AG08396 (cell line): ENCODE measurements around the gene TRMT112.

Source experiments
- DNase-seq: peaks from one replicate; pipeline ENCODE4 v3.0.0; 2012; ENCODE audit warnings: low spot score, mixed read lengths

Gene TRMT112

DNA sequence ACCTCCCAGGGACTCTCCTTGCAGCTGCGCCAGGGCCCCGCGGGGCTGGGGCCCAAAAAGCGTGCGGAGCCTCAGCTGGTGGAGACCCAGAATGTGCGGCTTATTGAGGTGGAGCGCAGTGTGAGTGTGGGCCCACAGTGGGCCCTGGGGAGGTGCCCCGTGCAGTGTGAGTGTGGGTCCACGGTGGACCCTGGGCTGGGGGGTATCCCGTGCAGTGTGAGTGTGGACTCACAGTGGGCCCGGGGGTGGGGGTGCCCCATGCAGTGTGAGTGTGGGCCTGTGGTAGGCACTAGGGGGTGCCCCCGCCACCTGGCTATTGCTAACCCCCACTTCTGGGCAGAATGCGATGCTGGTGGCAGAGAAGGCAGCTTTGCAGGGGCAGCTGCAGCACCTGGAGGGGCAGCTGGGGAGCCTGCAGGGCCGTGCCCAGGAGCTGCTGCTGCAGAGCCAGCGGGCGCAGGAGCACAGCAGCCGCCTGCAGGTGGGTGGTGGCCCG lies 33.8 kb upstream of the TRMT112 start:
- no peak for DNase-seq

DNA sequence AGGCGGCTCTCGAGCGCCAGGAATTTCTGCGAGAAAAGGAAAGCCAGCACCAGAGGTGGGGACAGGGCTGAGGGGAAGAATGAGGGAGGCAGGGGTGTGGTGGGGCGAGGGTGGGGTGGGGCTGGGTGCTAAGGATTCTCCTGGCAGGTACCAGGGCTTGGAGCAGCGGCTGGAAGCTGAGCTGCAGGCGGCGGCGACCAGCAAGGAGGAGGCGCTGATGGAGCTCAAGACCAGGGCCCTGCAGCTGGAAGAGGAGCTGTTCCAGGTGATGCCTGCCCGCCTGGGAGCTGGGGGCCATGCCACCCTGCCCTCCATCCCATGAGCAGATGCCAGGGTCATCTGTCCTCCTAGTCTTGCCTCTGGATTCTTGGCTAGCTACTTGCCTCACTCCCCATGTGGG lies 32.0 kb upstream of the TRMT112 start:
- DNase-seq = no peak

DNA sequence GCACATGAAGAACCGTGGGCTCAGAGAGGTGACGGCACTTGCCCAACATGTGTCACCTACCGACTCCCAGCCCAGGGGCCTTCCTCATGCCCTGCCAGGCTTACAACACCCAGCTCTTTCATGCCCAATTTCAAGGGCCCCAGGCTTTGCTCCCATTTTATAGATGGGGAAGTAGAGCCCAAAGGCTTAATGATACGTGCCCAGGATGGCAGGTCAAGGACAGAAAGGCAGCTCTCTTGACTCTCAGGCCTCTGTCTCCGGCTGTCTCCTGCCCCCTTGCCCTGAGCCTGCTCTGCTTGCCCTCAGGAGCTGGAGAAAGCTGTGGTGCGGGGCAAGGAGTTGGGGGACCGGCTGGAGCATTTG lies 31.6 kb upstream of the TRMT112 start:
- DNase-seq = no peak

DNA sequence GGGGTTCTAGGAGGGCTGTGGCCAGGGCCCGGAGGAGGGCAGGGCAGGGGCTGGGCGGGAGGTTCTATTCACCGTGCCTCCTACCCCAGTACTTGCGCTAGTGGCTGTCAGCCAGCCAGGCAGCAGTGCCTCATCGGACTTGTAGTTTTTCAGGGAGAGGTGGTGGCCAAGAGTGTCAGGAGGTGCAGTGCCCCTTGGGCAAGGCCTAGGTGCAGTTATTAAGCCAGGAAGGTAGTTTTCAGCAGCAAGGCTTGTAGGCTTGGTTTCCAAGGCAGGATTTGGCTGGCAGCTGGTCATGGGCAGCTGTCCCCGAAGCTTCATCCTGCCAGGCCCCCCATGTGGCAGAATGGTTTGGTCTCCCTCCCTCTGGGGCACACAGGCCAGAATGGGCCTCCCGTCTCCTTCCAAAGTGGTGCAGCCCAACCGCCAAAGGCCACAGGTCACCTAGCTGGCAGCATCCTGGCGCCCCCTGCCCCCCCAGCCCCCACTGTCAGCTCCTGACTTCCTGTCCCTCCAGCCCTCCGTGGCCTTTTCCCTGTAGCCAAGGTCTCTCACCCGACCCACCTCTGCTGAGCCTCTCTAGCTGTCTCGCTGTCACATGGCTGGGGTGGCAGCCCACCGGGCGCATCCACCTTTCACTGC lies 31.1 kb upstream of the TRMT112 start:
- no peak for DNase-seq

DNA sequence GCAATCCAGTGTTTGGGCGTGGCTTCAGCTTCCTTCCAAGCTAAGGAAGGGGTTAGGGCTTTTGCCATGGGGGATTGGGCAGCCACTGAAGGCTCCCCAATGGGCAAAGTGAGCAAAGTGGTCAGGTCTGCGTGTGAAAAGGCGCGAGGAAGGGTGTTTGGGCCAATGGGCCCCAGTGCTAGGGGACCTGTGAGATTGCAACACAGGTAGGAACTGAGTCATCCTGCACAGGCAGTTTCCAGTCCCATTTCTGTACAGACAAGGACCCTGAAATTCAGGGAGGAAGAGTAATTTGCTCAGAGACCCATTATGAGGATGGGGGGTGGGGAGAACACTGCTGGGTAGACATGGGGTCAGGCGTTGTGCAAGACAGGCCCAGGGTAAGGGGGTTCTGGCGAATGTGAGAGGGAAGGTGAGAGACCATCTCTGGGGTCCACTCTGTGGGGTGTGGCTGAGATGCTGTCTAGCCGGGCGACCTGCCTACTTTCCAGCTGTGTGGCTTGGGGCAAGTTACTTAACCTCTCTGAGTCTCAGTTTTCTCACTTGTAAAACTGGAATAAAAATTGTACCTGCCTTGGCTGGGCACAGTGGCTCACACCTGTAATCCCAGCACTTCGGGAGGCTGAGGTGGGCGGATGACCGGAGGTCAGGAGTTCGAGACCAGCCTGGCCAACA lies 30.0 kb upstream of the TRMT112 start:
- no peak for DNase-seq

DNA sequence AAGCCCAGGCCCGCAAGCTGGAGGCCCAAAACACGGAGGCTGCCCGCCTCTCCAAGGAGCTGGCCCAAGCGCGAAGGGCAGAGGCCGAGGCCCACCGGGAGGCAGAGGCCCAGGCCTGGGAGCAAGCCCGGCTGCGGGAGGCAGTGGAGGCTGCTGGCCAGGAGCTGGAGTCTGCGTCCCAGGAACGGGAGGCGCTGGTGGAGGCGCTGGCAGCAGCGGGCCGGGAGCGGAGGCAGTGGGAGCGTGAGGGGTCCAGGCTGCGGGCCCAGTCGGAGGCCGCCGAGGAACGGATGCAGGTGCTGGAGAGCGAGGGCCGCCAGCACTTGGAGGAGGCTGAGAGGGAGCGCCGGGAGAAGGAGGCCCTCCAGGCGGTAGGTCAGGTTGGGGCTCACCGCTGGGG lies 27.4 kb upstream of the TRMT112 start:
- DNase-seq = no peak

DNA sequence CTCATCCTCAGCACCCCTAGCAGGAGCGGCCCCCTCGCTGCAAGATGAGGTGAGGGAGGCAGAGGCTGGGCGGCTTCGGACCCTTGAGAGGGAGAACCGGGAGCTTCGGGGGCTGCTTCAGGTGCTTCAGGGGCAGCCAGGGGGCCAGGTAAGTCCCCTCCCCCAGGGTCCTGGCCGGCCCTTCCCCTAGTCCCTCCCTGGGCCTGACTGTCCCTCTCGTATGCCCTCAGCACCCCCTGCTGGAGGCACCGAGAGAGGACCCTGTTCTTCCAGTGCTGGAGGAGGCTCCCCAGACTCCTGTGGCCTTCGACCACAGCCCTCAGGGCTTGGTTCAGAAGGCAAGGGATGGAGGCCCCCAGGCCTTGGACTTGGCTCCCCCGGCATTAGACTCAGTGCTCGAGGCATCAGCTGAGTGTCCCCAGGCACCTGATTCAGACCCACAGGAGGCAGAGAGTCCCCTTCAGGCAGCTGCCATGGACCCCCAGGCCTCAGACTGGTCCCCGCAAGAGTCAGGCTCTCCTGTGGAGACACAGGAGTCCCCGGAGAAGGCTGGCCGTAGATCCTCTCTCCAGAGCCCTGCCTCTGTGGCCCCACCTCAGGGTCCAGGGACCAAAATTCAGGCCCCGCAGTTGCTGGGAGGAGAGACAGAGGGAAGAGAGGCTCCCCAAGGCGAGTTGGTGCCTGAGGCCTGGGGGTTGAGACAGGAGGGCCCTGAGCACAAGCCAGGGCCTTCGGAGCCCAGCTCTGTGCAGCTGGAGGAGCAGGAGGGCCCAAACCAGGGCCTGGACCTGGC lies 26.6 kb upstream of the TRMT112 start:
- DNase-seq = no peak

DNA sequence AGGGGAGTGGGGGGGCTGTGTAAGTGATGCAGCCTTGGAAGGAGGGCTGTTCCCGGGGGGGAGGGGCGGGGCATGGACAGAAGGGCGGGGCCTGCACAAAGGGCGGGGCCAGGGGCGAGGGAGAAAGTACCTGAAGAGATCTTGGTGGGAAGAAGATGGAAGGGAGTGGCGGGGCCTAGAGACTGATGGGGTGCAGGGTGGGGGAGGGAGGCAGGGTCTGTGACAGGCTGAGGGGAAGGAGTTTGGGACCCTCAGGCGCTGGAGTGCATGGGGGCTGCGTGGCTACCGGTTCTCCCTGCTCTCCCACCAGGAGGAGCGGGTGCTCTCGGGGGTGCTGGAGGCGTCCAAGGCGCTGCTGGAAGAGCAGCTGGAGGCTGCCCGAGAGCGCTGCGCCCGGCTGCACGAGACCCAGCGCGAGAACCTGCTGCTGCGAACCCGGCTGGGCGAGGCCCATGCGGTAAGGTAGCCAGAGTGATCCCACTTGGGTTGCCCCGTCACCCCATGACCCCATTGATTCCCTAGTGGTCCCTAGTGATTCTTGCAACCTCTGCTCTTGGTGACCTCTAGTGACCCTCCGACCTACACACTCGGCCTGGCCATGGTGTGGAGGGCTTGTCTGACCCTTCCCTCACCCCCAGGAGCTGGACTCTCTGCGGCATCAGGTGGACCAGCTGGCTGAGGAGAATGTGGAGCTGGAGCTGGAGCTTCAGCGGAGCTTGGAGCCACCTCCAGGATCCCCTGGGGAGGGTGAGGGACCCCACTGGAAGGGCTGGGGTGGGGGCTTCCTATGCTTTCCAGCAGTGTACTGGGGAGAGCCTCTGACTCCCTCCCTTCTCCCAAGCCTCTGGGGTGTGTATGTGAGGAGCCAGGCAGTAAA lies 25.7 kb upstream of the TRMT112 start:
- DNase-seq = no peak

DNA sequence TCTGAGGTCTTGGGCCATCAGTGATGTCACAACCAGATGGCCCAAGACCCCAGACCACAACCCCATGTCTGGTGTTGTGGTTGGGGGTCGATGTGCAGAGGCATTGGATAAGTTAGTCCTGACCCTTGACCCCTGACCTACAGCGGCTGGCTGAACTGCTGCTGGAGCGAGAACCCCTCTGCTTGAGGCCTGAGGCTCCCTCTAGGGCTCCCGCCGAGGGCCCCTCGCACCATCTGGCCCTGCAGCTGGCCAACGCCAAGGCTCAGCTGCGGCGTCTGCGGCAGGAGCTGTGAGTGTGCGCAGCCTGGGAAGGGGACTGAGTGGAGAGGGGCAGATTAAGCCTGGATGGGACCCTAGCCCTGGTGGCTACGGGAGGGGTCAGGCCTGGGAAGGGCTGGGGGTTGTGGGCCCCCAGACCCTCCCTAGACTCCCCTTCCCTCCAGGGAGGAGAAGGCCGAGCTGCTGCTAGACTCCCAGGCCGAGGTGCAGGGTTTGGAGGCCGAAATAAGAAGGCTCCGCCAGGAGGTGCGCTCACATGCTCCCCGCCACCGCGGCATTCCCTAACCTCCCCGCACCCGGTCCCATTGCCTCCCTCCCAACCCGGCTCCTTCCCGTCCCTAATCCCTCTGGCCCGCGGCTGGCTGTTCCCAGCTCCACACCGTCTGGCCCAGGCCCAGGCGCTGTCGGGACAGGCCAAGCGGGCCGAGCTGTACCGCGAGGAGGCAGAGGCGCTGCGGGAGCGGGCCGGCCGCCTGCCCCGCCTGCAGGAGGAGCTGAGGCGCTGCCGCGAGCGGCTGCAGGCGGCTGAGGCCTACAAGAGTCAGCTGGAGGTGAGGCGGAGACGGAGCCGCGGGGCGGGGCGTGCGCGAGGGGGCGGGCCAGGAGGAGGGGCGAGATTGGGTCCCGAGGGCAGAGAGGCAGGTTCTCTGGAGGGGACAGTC lies 24.8 kb upstream of the TRMT112 start:
- DNase-seq = peak; percentile 97

DNA sequence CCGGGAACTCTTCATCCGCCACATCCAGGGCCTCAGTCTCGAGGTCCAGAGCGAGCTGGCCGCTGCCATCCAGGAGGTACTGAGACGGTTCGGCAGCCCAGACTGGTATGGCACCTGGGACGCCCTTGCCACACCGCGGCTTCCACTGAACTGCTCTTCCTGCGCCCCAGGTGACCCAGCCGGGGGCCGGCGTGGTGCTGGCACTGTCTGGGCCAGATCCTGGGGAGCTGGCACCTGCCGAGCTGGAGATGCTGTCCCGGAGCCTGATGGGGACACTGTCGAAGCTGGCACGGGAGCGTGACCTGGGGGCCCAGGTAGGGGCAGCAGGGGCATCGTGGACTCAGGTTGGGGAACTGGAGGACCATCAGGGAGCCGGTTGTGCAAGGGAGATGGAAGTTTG lies 24.1 kb upstream of the TRMT112 start:
- no peak for DNase-seq

DNA sequence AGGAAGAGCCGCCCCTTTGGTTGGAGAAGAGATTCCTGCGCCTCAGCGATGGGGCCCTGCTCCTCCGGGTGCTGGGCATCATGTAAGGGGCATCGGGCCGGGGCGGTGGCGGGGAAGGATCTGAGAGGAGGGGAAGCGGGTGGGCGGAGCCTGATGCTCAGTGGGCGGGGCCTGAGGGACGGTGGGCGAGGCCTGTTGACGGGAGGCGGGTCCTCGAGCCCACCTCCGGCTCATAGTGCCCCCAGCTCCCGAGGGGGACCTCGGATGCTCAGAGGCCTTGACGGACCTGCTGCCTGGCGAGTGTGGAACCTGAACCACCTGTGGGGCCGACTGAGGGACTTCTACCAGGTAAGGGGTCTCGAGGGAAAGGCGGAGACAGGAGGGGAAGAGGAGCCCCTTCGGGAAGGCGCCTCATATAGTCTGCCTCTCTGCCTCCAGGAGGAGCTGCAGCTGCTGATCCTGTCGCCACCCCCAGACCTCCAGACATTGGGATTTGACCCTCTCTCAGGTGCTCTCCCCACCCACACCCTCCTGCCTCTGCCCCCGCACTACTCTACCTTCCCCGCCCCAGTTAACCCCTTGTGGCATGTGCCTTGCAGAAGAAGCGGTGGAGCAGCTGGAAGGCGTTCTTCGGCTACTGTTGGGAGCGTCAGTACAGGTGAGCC lies 23.4 kb upstream of the TRMT112 start:
- no peak for DNase-seq

DNA sequence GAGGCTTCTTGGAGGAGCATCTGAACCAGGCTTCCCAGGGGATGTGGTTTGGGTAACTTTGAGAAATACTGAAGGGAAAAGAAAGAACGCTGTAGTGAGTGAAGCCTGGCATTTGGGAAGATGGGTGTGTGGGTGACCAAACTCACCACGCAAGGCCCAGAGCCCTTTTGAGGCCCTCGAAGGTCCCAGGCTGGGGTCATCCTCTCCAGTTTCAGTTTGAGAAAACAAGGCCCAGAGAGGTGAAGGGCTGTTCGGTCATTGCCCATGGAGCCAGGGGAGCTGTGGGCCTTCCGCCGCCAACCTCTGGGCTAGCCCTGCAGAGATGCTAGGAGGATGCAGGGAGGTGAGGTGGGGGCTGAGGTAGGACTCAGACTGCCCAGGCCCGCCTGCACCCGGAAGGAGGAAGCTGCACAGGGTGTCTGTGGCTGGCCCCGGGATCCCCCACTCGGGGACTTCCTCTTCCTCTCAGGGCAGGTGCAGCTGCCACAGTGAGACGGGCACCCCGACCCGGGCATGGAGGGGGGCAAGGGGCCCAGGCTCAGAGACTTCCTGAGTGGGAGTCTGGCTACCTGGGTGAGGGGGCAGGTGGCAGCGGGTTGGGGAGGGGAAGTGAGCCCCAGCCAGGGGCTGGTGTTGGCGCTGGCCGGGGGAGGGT lies 22.5 kb upstream of the TRMT112 start, which contains the start of gene CCDC88B:
Gene CCDC88B (plus strand): TSS at position 451 of the 655 bp plus-strand sequence. CDS start 63 bp downstream, at position 514.
- DNase-seq = no peak

DNA sequence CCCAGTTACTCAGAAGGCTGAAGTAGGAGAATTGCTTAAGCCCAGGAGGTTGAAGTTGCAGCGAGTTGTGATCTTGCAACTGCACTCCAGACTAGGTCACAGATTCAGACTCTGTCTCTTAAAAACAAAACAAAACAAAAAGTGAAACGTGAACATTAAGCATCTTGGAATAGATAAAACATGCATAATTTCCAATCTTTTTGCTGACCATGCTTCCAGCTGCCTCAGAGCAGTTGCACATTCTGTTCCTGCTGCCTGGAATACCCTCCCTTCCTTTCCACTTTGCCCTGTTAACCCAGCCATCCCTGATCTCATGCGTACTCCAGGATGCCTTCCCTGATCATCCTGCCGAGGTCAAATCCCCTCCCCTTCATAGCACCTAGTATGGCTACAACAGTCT lies 21.9 kb upstream of the TRMT112 start:
- no peak for DNase-seq

DNA sequence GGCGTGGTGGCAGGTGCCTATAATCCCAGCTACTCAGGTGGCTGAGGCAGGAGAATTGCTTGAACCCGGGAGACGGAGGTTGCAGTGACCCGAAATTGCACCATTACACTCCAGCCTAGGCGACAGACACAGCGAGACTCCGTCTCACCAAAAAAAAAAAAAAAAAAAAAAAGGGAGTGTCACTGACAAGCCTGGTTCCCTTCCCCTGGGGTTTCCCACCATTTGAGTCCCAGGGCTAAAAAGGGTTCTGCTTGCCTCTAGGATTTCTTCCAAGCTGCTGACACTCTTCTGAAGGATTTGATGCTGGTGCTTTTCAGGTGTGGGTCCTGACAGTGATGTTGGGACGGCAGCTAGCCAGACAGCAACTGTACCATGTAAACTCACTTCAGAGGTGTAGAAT lies 21.4 kb upstream of the TRMT112 start:
- DNase-seq = no peak

DNA sequence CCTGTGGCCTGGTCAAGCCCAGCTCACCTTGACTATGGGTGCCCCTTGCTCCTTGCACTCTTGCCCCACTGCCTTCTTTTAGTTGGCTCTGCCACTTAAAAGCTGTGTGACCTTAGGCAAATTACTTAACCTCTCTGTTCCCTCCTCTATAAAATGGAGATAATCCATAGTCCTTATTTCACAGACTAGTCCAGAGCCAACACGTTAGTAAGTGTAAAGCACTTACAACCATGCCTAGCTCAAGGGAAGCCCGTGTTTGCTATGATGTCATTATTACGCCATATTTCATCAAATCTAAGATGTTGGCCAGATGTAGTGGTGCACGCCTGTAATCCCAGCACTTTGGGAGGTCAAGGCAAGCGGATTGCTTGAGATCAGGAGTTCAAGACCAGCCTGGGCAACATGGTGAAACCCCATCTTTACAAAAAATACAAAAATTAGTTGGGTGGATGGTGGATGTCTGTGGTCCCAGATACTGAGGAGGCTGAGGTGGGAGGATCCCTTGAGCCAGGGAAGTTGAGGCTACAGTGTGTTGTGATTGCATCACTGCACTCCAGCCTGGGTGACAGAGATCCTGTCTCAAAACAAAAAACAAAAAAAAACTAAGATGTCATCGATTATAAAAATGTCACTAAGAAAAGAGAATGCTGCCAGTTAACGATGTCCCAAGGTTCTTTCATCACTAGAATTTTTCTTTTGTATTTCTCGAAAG lies 20.3 kb upstream of the TRMT112 start:
- no peak for DNase-seq

DNA sequence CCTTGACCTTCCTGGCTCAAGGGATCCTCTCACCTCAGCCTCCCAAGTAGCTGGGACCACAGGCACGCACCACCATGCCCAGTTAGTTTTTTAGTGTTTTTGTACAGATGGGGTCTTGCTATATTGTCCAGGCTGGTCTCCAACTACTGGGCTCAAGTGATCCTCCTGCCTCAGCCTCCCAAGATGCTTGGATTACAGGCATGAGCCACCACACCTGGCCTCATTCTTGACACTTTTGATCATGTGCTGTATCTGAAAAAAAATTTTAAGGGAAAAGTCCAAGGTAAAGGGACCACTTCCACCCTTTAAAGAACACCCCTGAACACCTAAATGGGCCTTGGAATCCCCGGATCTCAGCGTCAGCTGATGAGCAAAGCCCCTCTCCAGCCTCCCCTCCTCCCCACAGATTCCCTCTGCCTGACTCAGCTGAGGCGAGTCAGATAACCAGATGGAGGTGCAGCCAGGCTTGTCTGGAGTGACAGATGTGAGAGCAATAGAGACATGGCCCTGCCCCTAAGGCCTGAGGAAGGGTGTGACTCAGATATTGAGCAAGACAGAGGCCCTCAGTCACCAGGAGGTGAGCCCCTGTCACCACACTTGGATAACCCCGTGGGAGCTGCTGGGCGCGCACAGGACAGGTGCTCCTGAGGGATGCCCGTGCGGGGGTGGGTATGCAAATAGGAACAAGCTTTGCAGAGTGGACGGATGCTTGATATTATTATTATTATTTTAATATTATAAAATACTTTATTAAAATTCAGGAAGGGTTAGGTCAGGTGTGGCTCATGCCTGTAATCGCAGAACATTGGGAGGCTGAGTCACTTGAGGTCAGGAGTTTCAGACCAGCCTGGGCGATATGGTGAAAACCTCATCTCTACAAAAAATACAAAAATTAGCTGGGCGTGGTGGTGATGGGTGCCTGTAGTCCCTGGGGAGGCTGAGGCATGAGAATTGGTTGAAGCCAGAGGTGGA lies 17.7 kb upstream of the TRMT112 start:
- DNase-seq = peak; percentile 92

DNA sequence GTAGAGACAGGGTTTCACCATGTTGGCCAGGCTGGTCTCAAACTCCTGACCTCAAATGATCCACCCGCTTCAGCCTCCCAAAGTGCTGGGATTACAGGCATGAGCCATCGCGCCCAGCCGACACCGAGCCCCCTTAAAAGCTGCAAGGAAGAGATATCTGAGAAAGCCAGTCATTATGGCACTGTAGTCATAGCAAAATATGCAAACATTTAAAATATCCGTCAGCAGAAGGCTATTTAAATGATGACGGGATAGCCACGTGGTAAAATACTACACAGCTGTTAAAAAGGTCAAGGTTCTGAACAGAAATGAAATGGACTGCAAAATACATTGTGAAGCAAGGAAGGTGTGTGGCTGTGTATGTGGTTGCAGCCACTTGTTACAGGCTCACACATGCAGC lies 16.2 kb upstream of the TRMT112 start:
- no peak for DNase-seq
